Vagina (tissue), 2 donors: ENCODE data around the gene LAMA1.

ENCODE experiments used
- POLR2A ChIP-seq, 2 donors: fragments of 450-650 bp; IDR thresholded peaks; one replicate each; pipeline ENCODE4 v1.6.1; 2017; ENCODE audit warnings: antibody characterized with exemption in 2 of 2, mild to moderate bottlenecking in 2 of 2, moderate library complexity in 2 of 2
- POLR2AphosphoS5 ChIP-seq, 2 donors: sonication (generic); formaldehyde crosslinking; IDR thresholded peaks; one replicate each; pipeline ENCODE4 v1.9.0; 2017; ENCODE audit warnings: antibody characterized with exemption in 2 of 2, mild to moderate bottlenecking in 2 of 2, low read depth in 1 of 2; ENCODE audit not compliant: insufficient read depth in 1 of 2
- TF ChIP-seq, protein P1 (sequence below), 3 experiments: fragments of 450-650 bp in 2 of 3; fragments of 200-600 bp in 1 of 3; sonication (generic) in 1 of 3; IDR thresholded peaks; one replicate each; pipeline ENCODE4 v1.5.1; 2017 to 2019; ENCODE audit warnings: antibody characterized with exemption in 3 of 3, mild to moderate bottlenecking in 2 of 3, moderate library complexity in 2 of 3

DNA sequence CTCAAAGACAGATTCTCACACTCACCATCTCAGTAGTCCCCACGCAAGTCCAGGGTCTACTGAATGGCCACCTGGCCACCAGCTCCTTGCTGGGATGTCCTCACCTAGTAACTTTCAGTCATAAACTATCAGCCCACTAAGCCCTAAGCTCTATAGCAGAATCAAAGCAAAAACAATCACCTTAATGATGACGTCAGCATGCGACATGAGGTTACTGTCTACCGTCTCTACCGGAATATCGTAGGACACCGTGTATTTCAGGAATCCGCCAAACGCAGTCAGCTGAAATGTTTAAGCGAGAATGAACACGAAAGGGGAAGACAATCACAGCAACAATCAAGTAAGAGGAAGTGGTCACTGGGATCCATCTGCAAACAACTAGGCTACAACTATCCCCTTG lies 81.8 kb downstream of the LAMA1 start:
- TF ChIP-seq POLR2A (IDR thresholded peaks at IDR 0.05) (no peak), POLR2AphosphoS5 (IDR thresholded peaks at IDR 0.05; ENCODE audit: insufficient read depth in 1 of 2, low read depth in 1 of 2) (no peak)
- TF ChIP-seq, protein P1, sequence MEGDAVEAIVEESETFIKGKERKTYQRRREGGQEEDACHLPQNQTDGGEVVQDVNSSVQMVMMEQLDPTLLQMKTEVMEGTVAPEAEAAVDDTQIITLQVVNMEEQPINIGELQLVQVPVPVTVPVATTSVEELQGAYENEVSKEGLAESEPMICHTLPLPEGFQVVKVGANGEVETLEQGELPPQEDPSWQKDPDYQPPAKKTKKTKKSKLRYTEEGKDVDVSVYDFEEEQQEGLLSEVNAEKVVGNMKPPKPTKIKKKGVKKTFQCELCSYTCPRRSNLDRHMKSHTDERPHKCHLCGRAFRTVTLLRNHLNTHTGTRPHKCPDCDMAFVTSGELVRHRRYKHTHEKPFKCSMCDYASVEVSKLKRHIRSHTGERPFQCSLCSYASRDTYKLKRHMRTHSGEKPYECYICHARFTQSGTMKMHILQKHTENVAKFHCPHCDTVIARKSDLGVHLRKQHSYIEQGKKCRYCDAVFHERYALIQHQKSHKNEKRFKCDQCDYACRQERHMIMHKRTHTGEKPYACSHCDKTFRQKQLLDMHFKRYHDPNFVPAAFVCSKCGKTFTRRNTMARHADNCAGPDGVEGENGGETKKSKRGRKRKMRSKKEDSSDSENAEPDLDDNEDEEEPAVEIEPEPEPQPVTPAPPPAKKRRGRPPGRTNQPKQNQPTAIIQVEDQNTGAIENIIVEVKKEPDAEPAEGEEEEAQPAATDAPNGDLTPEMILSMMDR (IDR thresholded peaks at IDR 0.05) = no peak
